Measurements from ENCODE around the gene KRT38. TPM values are rescaled to one million over a fixed set of nuclear protein-coding genes. Genes with fewer than 3 reads are reported as not detected.

Gene KRT38
- total RNA-seq, 1 experiment from 2014 or later = not detected

- peaks cover 13% of the 10 kb centered on the region for H3K27me3 Mint-ChIP-seq (ENCODE audit: low read depth)
- Histone ChIP-seq H3K4ac (ENCODE audit: low read depth, low read length) (no peak overlapping the region), H4K8ac (replicated peaks; ENCODE audit: insufficient read length, low read depth, low read length) (no peak overlapping the region), H3K23me2 (ENCODE audit: insufficient read length, low read depth, low read length, poor library complexity, severe bottlenecking) (no peaks in the 10 kb centered on the region), H3K14ac (ENCODE audit: insufficient read depth, low read length) (no peak overlapping the region), H2BK15ac (ENCODE audit: low read depth, low read length) (no peak overlapping the region), H3K79me2 (ENCODE audit: insufficient read depth, low read length) (no peaks in the 10 kb centered on the region), H3K23ac (ENCODE audit: insufficient read length, low read depth, low read length) (no peak overlapping the region), H3K79me1 (ENCODE audit: insufficient read depth, low read depth, low read length, poor library complexity, severe bottlenecking) (no peaks in the 10 kb centered on the region), H4K91ac (ENCODE audit: insufficient read length, low read depth, low read length) (no peak overlapping the region), H2AK5ac (ENCODE audit: insufficient read length, low read length) (no peak overlapping the region), H2AFZ (ENCODE audit: low read length) (no peak overlapping the region), H3K4me2 (ENCODE audit: insufficient read depth, insufficient read length, low read length) (no peak overlapping the region), H4K20me1 (ENCODE audit: control insufficient read depth, insufficient read depth, insufficient read length) (no peaks in the 10 kb centered on the region), H3T11ph (ENCODE audit: low read length) (no peak overlapping the region), H2BK20ac (ENCODE audit: low read depth, low read length, poor library complexity, severe bottlenecking) (no peak overlapping the region), H3K56ac (ENCODE audit: insufficient read length, low read depth, low read length) (no peak overlapping the region), H3K9me3 (ENCODE audit: control insufficient read depth, low read depth, low read length) (no peaks in the 10 kb centered on the region), H2BK5ac (ENCODE audit: insufficient read length, low read length) (no peak overlapping the region), H3K4me1 (ENCODE audit: insufficient read depth, low read length) (no peaks in the 10 kb centered on the region), H3K18ac (ENCODE audit: insufficient read length, low read depth, low read length) (no peak overlapping the region), H3K27me3 (ENCODE audit: insufficient read depth, low read length) (no peaks in the 10 kb centered on the region), H2BK12ac (ENCODE audit: insufficient read length, low read depth, low read length) (no peak overlapping the region), H3K27ac (ENCODE audit: insufficient read length, low read depth, low read length) (no peak overlapping the region), H3K9ac (ENCODE audit: extremely low read depth, insufficient read length, low read length) (no peak overlapping the region), H4K5ac (ENCODE audit: insufficient read length, low read depth, low read length) (no peak overlapping the region), H2BK120ac (ENCODE audit: low read depth, low read length, poor library complexity, severe bottlenecking) (no peak overlapping the region)
- no peak for TF ChIP-seq CTCF (conservative IDR thresholded peaks at IDR 0.05)
- no peaks in the 10 kb centered on the region for H3K36me3 Mint-ChIP-seq (ENCODE audit: insufficient read depth in 1 of 3, low read depth in 3 of 3)
- no CpG with 5 or more reads among the region's 4 CpGs for WGBS (ENCODE audit: extremely low coverage, insufficient read length, low lambda C conversion rate)
- H3K4me3 Mint-ChIP-seq = no peak overlapping the region
- DNase-seq = no peak
- H3K27ac Mint-ChIP-seq = no peak overlapping the region
- H3K4me1 Mint-ChIP-seq = no peaks in the 10 kb centered on the region
- no peaks in the 10 kb centered on the region for H3K9me3 Mint-ChIP-seq
Measured at GRCh38 chr17:41457676-41458075, 16.9 kb upstream of the KRT38 start.

Data from H9 (cell line).